ENCODE results near the gene RHBDL2. TPM values are rescaled to one million over a fixed set of nuclear protein-coding genes. Genes with fewer than 3 reads are reported as not detected.
"Not testable (repeated sequence)": the region's sequence is repeated elsewhere in the genome, so short reads cannot be mapped to it uniquely, and the experiment has no call there.

RHBDL2 gene
- polyA plus RNA-seq, 4 donors = 0.89 to 2.4 (median 1.3) TPM

DNA sequence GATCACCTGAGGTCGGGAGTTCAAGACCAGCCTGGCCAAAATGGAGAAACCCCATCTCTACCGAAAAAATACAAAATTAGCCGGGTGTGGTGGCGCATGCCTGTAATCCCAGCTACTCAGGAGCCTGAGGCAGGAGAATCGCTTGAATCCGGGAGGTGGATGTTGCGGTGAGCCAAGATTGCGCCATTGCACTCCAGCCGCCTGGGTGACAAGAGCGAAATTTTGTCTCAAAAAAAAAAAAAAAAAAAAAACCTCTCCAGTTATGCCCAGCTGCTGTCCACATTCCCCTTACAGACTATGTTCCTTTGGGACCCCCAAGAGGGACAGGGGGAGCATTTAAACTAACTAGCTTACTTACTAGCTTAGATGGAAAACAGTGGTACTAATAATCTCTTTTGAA lies 105.3 kb downstream of the RHBDL2 start:
- DNase-seq (ENCODE audit: low read depth in 4 of 4, low spot score in 2 of 4) = not testable (repeated sequence)

Other genes starting within 250 kb of the RHBDL2 start
- gene RRAGC, start 82.1 kb downstream of the RHBDL2 start, polyA plus RNA-seq (ENCODE audit: insufficient read length in 4 of 4) = 10 to 100 TPM; 31.1 to 36.9 (median 32.7) TPM
- 10 to 100 TPM; 26.8 to 42.2 (median 34.7) TPM for gene MYCBP, start 68.5 kb downstream of the RHBDL2 start, polyA plus RNA-seq (ENCODE audit: insufficient read length in 4 of 4)
- gene GJA9, start 60.2 kb downstream of the RHBDL2 start, polyA plus RNA-seq (ENCODE audit: insufficient read length in 4 of 4) = under 1 TPM; 0.18 to 0.74 (median 0.38) TPM
- 100 to 1,000 TPM in 2 of 4 donors, 10 to 100 TPM in 2; 87.6 to 112 (median 101) TPM for gene AKIRIN1, start 49.4 kb upstream of the RHBDL2 start, polyA plus RNA-seq (ENCODE audit: insufficient read length in 4 of 4)
- gene NDUFS5, start 84.5 kb upstream of the RHBDL2 start, polyA plus RNA-seq (ENCODE audit: insufficient read length in 4 of 4) = 100 to 1,000 TPM; 242 to 337 (median 312) TPM